Stimulated activated CD8-positive, alpha-beta memory T cell treated with anti-CD3 and anti-CD28 coated beads, Interleukin-2, amount 100 ng/mL, for 1 hour (primary cell): ENCODE measurements around the gene TGFBR3.

Experiments used
- DNase-seq, 2 donors: peaks; one replicate each; pipeline ENCODE4 v3.0.0-alpha.2; 2020; ENCODE audit warnings: low read depth in 2 of 2

The TGFBR3 gene

DNA sequence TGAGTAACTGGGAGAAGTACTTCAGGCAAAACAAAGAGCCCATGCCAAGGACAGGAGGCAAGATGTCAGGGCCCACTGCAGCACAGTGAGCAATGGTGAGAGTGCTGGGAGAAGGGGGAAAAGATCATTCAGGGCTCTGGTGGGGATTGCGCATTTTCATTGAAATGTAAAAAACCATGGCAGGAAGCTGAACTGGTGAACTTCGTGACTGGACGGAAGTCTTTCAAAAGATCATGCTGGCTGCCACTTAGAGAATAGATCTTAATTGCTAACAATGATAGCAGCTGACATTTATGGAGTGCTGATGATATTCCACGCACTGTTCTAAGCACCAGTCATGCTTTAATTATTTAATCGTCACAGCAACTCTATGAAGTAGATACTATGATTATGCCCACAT is 107.0 kb downstream of the TGFBR3 start:
- no peak for DNase-seq

GRCh38 chr1:91777630-91778300 is 108.2 kb downstream of the TGFBR3 start:
- DNase-seq: no peak

GRCh38 chr1:91777196-91777595 is 108.8 kb downstream of the TGFBR3 start:
- no peak for DNase-seq

DNA sequence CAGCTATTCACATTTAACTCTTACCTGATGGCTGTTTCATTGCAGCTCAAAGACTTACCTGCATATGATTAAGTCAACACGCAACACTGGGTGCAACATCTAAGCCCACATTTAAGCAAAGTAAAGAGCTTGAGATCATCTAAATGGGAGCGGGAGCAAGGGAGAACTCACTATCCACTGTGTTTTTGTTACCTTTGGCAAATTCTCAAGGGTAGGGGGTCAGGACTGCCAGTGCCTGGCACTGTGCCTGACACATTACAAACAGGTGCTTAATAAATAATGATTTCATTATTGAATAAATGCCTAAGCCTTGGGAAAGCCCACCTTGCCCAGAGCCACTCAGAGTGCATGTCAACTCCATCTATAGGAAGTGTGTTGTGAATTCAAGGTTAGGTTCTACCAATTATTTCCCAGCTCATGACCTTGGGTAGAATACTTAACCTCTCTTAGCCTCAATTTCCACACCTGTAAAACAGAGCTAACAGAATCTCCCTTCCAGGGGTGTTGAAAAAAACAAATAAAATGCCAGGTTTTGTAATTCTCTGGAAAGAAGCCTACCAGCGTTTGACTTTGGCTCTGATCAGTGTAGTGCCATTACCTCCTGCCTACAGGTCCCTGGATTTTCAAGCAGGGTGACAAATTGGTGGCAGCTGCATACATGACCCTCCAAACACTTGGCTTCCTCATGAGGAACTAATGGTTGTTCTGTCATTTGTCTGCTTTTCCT is 109.7 kb downstream of the TGFBR3 start:
- no peak for DNase-seq

- DNase-seq: no peak
Measured at GRCh38 chr1:91775227-91775626, 110.7 kb downstream of the TGFBR3 start.

GRCh38 chr1:91774520-91775203 is 111.3 kb downstream of the TGFBR3 start:
- no peak for DNase-seq

GRCh38 chr1:91771717-91772116 is 114.2 kb downstream of the TGFBR3 start:
- no peak for DNase-seq

DNA sequence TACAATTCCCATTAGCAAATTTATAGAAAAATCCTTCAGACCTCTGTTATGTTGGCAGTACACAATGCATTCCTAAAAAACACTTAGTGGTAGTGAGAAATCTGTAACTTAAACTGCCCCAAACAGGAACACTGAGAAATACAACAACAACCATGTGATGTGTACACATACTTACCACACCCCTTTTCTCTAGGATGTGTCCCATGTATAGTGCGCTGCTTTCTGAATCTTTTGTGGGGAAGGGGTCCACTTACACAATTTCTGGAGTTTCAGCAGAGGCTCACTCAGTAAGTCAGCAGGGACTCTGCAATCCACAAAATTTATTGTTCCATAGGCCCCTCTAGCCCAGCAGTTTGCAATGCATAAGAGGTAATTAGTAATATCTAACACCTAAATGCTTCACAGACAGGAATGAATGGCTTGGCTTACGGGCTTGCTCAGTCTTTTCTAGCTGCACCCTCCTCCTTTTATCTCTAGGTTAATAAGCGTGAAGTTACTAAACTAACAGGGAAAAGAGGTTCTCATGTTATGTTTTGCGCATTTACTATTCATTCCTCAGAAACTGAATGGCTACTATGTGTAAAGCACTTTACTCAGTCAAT is 115.2 kb downstream of the TGFBR3 start:
- no peak for DNase-seq

GRCh38 chr1:91769742-91770141 is 116.2 kb downstream of the TGFBR3 start:
- no peak for DNase-seq

DNA sequence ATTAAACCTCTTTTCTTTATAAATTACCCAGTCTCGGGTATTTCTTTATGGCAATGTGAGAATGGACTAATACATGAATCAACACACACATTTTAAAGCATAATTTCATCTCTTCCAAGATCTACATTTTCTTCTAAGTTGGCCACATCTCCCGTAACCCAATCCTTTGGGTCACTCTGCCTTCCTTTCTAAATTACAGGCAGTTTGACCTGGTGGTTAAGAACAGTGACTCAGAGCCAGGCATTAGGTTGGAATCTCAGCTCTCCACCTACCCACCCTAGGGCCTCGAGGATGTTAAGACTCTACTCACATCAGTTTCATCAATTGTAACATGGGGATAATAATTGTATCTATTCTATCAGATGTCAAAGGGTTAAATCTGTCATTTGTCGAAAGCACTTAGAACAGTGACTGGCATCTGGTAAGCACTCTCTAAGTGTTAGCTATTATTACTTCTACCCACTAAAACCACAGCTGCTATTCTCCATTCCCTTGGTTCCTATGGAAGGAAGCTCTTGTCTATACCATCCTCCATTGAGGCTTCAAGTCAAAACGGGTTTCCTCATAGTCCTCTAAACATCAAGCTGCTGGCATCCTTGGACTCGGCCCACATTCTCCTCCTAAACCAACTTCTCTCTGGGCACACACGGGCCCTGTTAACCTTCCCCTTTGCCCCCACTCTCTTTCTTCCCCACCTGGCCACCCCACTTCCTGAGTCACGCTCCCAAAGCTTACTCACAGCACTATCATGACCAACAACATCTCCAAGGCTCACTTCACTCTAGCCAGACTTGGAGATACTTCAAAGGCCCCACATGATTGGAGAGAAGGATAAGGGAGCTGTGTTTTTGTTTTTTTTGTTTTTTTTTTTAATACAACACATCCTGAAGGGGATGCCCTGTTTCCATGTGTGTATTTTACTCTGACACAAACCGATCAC is 116.9 kb downstream of the TGFBR3 start:
- no peak for DNase-seq

DNA sequence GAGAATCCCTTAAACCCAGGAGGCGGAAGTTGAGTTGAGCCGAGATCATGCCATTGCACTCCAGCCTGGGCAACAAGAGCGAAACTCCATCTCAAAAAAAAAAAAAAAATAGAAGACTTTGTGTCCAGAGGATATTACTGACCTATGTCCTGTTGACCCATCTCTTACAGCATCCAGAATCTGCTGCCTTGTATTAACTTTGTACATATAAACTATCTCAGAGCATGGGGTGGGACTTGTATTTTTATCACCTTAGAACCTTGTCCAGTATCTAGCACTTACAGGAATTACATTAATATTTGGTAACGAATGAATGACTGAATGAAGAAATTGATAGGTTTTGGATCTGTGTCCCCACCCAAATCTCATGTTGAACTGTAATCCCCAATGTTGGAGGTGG is 117.8 kb downstream of the TGFBR3 start:
- no peak for DNase-seq

DNA sequence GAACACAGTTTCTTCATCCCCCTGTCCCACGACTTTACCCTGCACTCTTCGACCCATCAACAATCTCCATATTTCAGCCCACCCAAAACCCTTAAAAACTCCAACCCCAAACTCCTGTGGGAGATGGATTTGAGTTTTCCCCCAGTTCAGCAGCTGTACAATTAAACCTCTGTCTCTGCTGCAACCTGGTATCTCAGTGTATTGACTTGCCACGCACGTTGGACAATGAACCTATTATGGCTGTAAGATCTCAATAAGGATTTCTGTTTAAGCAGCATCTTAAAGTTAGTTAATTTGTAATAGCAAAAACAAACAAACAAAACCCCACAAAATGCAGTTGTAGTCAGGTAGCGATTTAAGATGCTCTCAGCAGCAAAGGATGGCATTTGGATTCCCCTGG is 119.1 kb downstream of the TGFBR3 start:
- no peak for DNase-seq

- DNase-seq: no peak
Measured at GRCh38 chr1:91765880-91766443, 120.0 kb downstream of the TGFBR3 start.

- DNase-seq: no peak
Measured at GRCh38 chr1:91765293-91765692, 120.7 kb downstream of the TGFBR3 start.

DNA sequence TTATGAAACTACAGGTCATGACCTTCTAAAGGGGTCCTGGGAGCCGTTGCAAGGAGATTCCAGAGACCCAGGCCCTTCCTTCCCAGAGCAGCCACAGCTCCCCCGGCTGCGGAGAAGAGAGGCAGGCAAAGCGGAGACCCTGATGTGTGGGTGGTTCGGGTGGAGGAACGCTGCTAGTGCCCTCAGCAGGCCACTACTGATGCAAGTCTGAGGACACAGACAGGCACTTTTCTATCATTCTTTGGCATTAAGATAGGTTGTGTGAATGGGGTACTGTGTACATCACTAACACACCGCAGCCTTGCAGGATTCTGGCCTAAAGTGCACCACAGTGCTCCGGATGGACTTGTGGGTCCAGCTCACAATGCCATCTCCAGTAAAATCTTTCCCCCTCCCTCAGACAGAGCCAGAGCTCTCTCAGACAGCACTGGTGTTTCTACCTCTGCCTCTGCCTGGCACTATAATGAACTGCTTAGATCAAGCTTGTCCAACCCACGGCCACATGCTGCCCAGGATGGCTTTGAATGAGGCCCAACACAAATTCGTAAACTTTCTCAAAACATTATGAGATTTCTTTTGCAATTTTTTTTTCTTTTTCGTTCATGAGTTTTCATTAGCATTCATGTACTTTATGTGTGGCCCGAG is 121.4 kb downstream of the TGFBR3 start:
- no peak for DNase-seq

GRCh38 chr1:91763252-91763651 is 122.7 kb downstream of the TGFBR3 start:
- no peak for DNase-seq

GRCh38 chr1:91761295-91761721 is 124.6 kb downstream of the TGFBR3 start:
- DNase-seq: no peak

GRCh38 chr1:91760512-91760911 is 125.4 kb downstream of the TGFBR3 start:
- DNase-seq: no peak

DNA sequence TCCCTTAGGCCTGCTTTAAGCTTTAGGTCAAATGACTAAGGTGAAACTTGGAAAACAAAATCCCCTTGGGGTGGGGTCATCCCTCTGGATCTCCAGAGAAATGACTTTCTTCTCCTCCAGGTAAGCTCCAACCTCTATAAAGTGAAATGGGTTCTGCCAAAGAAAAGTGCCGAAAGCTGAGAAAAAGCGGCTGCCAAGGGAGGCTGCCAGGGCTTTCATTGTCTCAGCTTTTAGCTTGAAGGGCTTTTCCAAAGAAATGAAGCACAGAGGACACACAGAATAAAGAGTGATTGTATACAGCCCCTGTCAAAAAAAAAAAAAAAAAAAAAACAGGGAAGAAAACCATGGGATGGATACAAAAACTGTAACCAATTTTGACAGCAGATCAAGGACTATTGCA is 126.9 kb downstream of the TGFBR3 start:
- DNase-seq: no peak

- no peak for DNase-seq
Measured at GRCh38 chr1:91757763-91758460, 128.0 kb downstream of the TGFBR3 start.
